IPS DF 6.9 (cell line): ENCODE data around the gene HDHD3.

Experiments used
- DNase-seq: peaks from one replicate; pipeline ENCODE4 v3.0.0-alpha.2; 2013; ENCODE audit warnings: low read depth, low spot score
- H3K27ac ChIP-seq: one replicate; pipeline ENCODE4 v1.5.1; 2013; ENCODE audit warnings: low read length, control low read depth
- H3K27me3 ChIP-seq: 2 replicates; pipeline ENCODE4 v1.6.1; 2013; ENCODE audit warnings: mild to moderate bottlenecking, low read length; ENCODE audit not compliant: control insufficient read depth, insufficient read depth
- H3K36me3 ChIP-seq: 2 replicates; pipeline ENCODE4 v1.6.1; 2013; ENCODE audit warnings: low read length; ENCODE audit not compliant: control insufficient read depth, insufficient read depth
- H3K4me1 ChIP-seq: 2 replicates; pipeline ENCODE4 v1.6.1; 2013; ENCODE audit warnings: low read length; ENCODE audit not compliant: control insufficient read depth, insufficient read depth
- H3K4me3 ChIP-seq: 2 replicates; pipeline ENCODE4 v1.5.1; 2013; ENCODE audit warnings: mild to moderate bottlenecking, low read length
- H3K9me3 ChIP-seq: 2 replicates; pipeline ENCODE4 v1.6.1; 2013; ENCODE audit warnings: low read length, inconsistent platforms; ENCODE audit not compliant: control insufficient read depth, insufficient read depth
- WGBS: extraction: QIAGEN DNeasy Blood & Tissue Kit; methylation state at CpG from one replicate; pipeline ENCODE4 v1.1.7; 2013; ENCODE audit warnings: mixed read lengths, missing lambda C conversion rate; ENCODE audit not compliant: insufficient read length, insufficient coverage; 5-methylcytosine and 5-hydroxymethylcytosine counted together

HDHD3 gene

DNA sequence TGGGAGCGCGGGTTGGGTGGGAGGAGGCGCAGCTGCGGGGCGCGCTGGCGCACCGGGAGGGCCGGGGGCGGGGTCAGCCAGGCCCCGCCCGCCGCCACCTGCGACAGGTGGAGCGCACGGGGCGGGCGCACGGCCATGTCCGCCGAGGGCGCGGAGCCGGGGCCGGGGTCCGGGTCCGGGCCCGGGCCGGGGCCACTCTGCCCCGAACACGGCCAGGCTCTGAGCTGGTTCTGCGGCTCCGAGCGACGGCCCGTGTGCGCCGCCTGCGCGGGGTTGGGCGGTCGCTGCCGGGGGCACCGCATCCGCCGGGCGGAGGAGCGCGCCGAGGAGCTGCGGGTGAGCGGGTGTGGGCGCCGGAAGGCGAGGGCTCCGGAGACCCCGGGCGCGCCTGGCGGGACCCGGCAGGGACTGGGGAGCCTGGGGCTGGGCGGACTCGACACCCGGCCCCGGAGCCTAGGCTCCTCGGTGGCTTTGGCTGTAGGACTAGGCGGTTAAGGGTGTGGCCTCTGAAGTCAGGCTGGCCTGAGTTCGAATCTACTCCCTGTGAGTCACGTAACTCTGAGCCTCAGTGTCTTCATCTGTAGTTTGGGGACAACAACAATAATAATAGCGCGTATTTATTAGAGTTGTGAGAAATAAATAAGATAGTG lies 27.2 kb downstream of the HDHD3 start, which contains the start of gene BSPRY:
TSS of gene BSPRY (plus strand) at position 97 of the 650 bp plus-strand sequence. CDS start at position 136, 39 bp downstream.
- Histone ChIP-seq H3K27me3 (peaks cover 2% of the 10 kb centered on the region; the same call in 1 of the 2 replicates), H3K36me3 (no peaks in the 10 kb centered on the region), H3K4me1 (peaks cover 5% of the 10 kb centered on the region; the same call in 1 of the 2 replicates), H3K27ac (no peak within 1 kb of the TSS), H3K4me3 (peak within 1 kb of the TSS; percentile 93), H3K9me3 (no peaks in the 10 kb centered on the region)
- WGBS = no CpG with 5 or more reads among the region's 71 CpGs
- no peak for DNase-seq

DNA sequence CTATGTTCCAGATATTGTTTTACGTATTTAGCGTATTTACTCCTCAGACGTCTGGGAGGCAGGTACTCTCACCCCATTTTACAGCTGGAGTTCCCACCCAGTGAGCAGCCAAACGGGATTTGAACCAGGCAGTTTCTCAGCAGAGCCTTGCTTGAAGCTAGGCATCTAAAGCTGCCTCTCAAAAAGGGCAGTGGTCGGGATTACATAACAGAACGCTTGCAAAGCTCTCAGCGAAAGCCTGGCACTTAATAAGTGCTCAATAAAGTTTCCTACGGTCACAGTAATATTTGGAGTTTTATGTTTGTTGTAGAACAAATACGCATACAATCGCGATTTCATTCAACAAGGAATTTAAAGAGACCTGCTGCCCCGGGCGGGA lies 27.7 kb downstream of the HDHD3 start:
- no peak for DNase-seq
- Histone ChIP-seq H3K4me1 (peaks cover 5% of the 10 kb centered on the region; the same call in 1 of the 2 replicates), H3K27me3 (peaks cover 2% of the 10 kb centered on the region; the same call in 1 of the 2 replicates), H3K4me3 (peak overlapping the region; percentile 93; the same call in 1 of the 2 replicates), H3K36me3 (no peaks in the 10 kb centered on the region), H3K27ac (no peak overlapping the region), H3K9me3 (no peaks in the 10 kb centered on the region)
- no CpG with 5 or more reads among the region's 13 CpGs for WGBS

DNA sequence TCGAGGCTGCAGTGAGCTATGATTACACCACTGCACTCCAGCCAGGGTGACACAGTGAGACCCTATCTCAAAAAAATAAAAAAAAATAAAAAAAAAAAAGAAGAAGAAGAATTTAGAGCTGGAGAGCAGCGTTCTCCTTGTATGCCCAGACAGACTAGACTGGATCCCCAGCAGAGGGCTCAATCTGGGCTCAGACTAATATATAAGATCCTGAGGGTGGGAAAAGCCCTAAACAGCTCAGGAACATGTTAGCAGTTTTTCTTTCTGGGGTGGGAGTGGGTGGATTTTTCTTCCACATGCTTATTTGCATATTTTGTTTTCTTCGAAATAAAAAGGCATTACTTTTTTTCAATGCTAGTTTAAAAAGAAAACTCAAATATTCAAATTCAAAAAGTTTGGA lies 28.3 kb downstream of the HDHD3 start:
- H3K27me3 ChIP-seq = peaks cover 2% of the 10 kb centered on the region; the same call in 1 of the 2 replicates
- H3K4me1 ChIP-seq = peaks cover 5% of the 10 kb centered on the region; the same call in 1 of the 2 replicates
- no peaks in the 10 kb centered on the region for H3K9me3 ChIP-seq
- H3K36me3 ChIP-seq = no peaks in the 10 kb centered on the region
- WGBS = no CpG with 5 or more reads among the region's 3 CpGs
- no peak overlapping the region for H3K27ac ChIP-seq
- H3K4me3 ChIP-seq = no peak overlapping the region
- no peak for DNase-seq

- Histone ChIP-seq H3K4me3 (no peak overlapping the region), H3K36me3 (no peaks in the 10 kb centered on the region), H3K4me1 (peaks cover 5% of the 10 kb centered on the region; the same call in 1 of the 2 replicates), H3K9me3 (no peaks in the 10 kb centered on the region), H3K27ac (no peak overlapping the region), H3K27me3 (peaks cover 2% of the 10 kb centered on the region; the same call in 1 of the 2 replicates)
- no CpG with 5 or more reads among the region's 1 CpG for WGBS
- DNase-seq = no peak
These were observed 31.1 kb downstream of the HDHD3 start for GRCh38 chr9:113345671-113346070.

DNA sequence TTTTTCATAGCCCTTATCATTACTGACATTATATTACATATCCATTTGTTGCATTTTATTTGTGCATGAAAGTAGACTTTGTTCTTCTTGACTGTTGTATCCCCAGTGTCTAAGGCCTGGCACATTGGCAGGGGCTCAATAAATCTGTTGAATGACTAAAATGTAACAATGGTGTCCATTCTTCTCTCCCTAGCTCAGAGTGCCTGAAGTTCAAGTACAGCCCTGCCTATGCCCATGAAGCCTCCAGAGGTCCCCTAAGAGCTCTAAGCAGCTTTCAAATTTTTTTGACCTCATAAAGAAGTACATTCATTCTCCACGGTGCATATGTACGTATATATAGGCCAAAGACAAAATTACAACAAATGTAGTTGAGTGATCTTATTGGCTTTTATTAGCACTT lies 31.6 kb downstream of the HDHD3 start:
- H3K27me3 ChIP-seq = peaks cover under 1% of the 10 kb centered on the region; the same call in 1 of the 2 replicates
- H3K4me3 ChIP-seq = no peak overlapping the region
- H3K27ac ChIP-seq = no peak overlapping the region
- H3K4me1 ChIP-seq = peaks cover 2% of the 10 kb centered on the region; the same call in 1 of the 2 replicates
- no CpG with 5 or more reads among the region's 2 CpGs for WGBS
- no peaks in the 10 kb centered on the region for H3K36me3 ChIP-seq
- H3K9me3 ChIP-seq = no peaks in the 10 kb centered on the region
- DNase-seq = no peak

DNA sequence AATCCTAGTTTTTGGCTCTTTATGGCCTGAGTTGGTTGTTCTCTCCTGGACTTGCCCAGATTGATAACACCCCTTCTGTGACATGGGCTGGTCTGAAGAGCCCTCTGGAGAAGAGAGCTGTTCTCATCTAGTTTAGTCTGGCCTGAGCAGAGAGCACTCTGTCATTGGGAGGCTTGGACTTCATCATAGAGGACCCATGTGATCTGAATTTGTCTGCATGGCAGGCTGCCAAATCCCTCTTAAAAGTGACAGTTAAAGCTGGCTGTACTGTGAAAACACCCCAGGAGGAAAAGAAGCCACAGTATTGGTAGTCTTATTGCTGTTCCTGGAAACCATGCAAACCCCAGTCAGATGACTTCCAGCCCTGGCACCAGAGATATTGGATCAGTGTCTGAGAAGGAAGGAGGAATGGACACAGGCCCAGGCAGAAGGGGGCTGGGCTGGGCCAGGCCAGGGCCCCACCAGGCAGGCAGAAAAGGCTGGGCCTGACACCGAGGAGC lies 33.0 kb downstream of the HDHD3 start:
- no peak for DNase-seq
- no CpG with 5 or more reads among the region's 1 CpG for WGBS

DNA sequence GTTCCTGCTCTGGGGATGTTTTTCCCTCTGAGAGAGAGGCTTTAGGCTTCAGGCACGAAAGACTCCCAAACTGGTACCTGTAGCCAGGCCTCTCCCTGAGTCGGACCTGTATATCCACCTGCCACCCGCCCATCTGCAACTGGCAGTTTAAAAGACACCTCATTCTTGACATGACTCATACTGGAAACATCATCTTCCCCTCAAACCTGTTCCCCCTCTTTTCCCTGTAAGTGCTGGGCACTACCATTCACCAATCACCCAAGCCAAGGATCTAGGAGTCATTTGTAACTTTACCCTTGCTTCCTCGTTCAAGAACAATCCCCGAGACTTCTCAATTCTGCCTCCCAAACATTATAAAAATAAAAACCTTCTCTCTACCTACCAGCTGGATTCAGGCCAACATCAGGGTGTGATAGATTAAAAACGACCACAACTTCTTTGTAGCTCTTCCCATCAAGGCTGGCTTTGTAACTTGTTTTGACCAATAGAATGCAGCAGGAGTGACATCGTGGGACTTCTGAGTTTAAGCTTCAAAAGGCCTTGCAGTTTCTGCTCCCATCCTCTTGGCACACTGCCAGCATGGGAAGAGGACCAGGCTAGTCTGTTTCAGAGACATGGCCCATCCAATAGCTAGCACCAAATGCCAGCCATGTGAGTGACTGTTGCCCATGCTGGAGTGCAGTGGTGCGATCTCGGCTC lies 34.9 kb downstream of the HDHD3 start:
- H3K4me1 ChIP-seq = no peaks in the 10 kb centered on the region
- no peak overlapping the region for H3K27ac ChIP-seq
- peaks cover 1% of the 10 kb centered on the region for H3K27me3 ChIP-seq
- no peak for DNase-seq
- H3K36me3 ChIP-seq = no peaks in the 10 kb centered on the region
- no peak overlapping the region for H3K4me3 ChIP-seq
- H3K9me3 ChIP-seq = no peaks in the 10 kb centered on the region
- WGBS = 100% methylated on average over 2 of the region's 9 CpGs

More for the DNA sequence above, 33.0 kb downstream of the HDHD3 start:
- Histone ChIP-seq H3K9me3 (no peaks in the 10 kb centered on the region), H3K27me3 (peaks cover 1% of the 10 kb centered on the region), H3K4me3 (no peak overlapping the region), H3K36me3 (no peaks in the 10 kb centered on the region), H3K27ac (no peak overlapping the region), H3K4me1 (no peaks in the 10 kb centered on the region; the same call in 1 of the 2 replicates)

GRCh38 chr9:113340011-113340699 lies 36.6 kb downstream of the HDHD3 start, which contains the start of gene WDR31:
WDR31 (minus strand) TSS chr9:113340275; CDS start chr9:113332022, 8,253 bp downstream.
- DNase-seq = peak; percentile 55
- Histone ChIP-seq H3K9me3 (no peaks in the 10 kb centered on the region), H3K36me3 (no peaks in the 10 kb centered on the region), H3K27ac (no peak within 1 kb of the TSS), H3K27me3 (peaks cover 1% of the 10 kb centered on the region), H3K4me1 (no peaks in the 10 kb centered on the region), H3K4me3 (peak within 1 kb of the TSS; percentile 93)
- no CpG with 5 or more reads among the region's 46 CpGs for WGBS

GRCh38 chr9:113337714-113338113 lies 39.1 kb downstream of the HDHD3 start:
- Histone ChIP-seq H3K27ac (no peak overlapping the region), H3K36me3 (no peaks in the 10 kb centered on the region), H3K4me1 (no peaks in the 10 kb centered on the region), H3K9me3 (no peaks in the 10 kb centered on the region), H3K4me3 (no peak overlapping the region), H3K27me3 (peaks cover 1% of the 10 kb centered on the region)
- no CpG with 5 or more reads among the region's 2 CpGs for WGBS
- no peak for DNase-seq

- H3K4me1 ChIP-seq = no peaks in the 10 kb centered on the region
- no peaks in the 10 kb centered on the region for H3K9me3 ChIP-seq
- no peaks in the 10 kb centered on the region for H3K36me3 ChIP-seq
- no CpG with 5 or more reads among the region's 4 CpGs for WGBS
- no peak for DNase-seq
- no peak overlapping the region for H3K4me3 ChIP-seq
- H3K27ac ChIP-seq = no peak overlapping the region
- H3K27me3 ChIP-seq = no peaks in the 10 kb centered on the region
These were observed 45.0 kb downstream of the HDHD3 start for GRCh38 chr9:113331780-113332179.
